OCI-LY7 (cell line): ENCODE data around the gene INSM1.

Experiments used
- CTCF ChIP-seq: fragments of 200-600 bp; sonication (generic); conservative IDR thresholded peaks from 2 replicates; pipeline ENCODE4 v1.5.1; 2014; ENCODE audit warnings: mild to moderate bottlenecking, antibody characterized with exemption, low read length, moderate library complexity, mixed read lengths
- EZH2phosphoT487 ChIP-seq: fragments of 200-600 bp; sonication (generic); IDR thresholded peaks from 2 replicates; pipeline ENCODE4 v1.6.1; 2018; ENCODE audit warnings: low read depth, borderline replicate concordance, mild to moderate bottlenecking, mixed run types, antibody characterized with exemption, low read length, moderate library complexity, mixed read lengths

GRCh38 chr20:20391766-20392165 lies 23.9 kb downstream of the INSM1 start:
- TF ChIP-seq CTCF = no peak
- no peak for TF ChIP-seq EZH2phosphoT487
